ENCODE data around the gene KLHL14.

DNA sequence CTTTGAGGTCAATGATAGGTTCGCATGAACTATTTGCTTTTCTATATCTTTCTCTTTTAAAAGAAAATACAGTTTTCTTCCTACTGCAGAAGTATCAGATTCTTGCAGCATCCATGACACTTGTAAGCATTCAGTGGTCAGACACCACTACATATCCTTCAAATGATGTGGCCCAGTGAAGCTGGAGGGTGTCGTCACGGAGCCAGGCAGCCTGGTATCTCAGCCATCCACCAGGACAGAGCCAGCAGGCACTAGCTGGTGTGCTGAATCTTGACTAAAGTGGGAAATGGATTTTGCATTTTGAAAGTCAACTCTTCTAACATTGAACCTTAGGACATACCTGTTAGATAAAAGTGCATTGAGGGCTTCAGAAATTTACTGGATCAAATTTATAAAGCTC, 5.4 kb downstream of the KLHL14 start:
- TF ChIP-seq, protein P1, sequence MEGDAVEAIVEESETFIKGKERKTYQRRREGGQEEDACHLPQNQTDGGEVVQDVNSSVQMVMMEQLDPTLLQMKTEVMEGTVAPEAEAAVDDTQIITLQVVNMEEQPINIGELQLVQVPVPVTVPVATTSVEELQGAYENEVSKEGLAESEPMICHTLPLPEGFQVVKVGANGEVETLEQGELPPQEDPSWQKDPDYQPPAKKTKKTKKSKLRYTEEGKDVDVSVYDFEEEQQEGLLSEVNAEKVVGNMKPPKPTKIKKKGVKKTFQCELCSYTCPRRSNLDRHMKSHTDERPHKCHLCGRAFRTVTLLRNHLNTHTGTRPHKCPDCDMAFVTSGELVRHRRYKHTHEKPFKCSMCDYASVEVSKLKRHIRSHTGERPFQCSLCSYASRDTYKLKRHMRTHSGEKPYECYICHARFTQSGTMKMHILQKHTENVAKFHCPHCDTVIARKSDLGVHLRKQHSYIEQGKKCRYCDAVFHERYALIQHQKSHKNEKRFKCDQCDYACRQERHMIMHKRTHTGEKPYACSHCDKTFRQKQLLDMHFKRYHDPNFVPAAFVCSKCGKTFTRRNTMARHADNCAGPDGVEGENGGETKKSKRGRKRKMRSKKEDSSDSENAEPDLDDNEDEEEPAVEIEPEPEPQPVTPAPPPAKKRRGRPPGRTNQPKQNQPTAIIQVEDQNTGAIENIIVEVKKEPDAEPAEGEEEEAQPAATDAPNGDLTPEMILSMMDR (IDR thresholded peaks at IDR 0.05) = no peak
- TF ChIP-seq POLR2A (IDR thresholded peaks at IDR 0.05) (no peak), EP300 (IDR thresholded peaks at IDR 0.05) (no peak)

Measured in ovary (tissue), 3 donors.